Skeletal muscle satellite cell (primary cell): ENCODE results near the gene SNRPA1.

Experiments
- H3K27me3 ChIP-seq: 2 replicates; pipeline ENCODE4 v1.7.0; 2013; ENCODE audit warnings: low read length; ENCODE audit not compliant: control insufficient read depth, insufficient read depth
- H3K36me3 ChIP-seq: 2 replicates; pipeline ENCODE4 v1.7.0; 2013; ENCODE audit warnings: mild to moderate bottlenecking, control low read depth, low read length; ENCODE audit not compliant: insufficient read depth
- H3K4me1 ChIP-seq: 2 replicates; pipeline ENCODE4 v1.7.0; 2013; ENCODE audit warnings: low read length; ENCODE audit not compliant: control insufficient read depth, insufficient read depth
- H3K4me2 ChIP-seq: 2 replicates; pipeline ENCODE4 v1.7.0; 2013; ENCODE audit warnings: mild to moderate bottlenecking, low read length
- H3K4me3 ChIP-seq: 2 replicates; pipeline ENCODE4 v1.7.0; 2013; ENCODE audit warnings: low read length
- H3K9ac ChIP-seq: 2 replicates; pipeline ENCODE4 v1.7.0; 2013; ENCODE audit warnings: mild to moderate bottlenecking, low read depth, low read length, moderate library complexity
- H3K9me3 ChIP-seq: replicated peaks from 2 replicates; pipeline ENCODE4 v1.7.0; 2013; ENCODE audit warnings: mild to moderate bottlenecking, control low read depth, low read length

The SNRPA1 gene

GRCh38 chr15:101317336-101317872, 22.4 kb upstream of the SNRPA1 start:
- no peaks in the 10 kb centered on the region for H3K4me1 ChIP-seq
- H3K4me2 ChIP-seq = no peak overlapping the region
- peaks cover 45% of the 10 kb centered on the region for H3K27me3 ChIP-seq
- no peak overlapping the region for H3K9ac ChIP-seq
- H3K36me3 ChIP-seq = no peaks in the 10 kb centered on the region
- H3K4me3 ChIP-seq = no peak overlapping the region
- H3K9me3 ChIP-seq = no peaks in the 10 kb centered on the region

DNA sequence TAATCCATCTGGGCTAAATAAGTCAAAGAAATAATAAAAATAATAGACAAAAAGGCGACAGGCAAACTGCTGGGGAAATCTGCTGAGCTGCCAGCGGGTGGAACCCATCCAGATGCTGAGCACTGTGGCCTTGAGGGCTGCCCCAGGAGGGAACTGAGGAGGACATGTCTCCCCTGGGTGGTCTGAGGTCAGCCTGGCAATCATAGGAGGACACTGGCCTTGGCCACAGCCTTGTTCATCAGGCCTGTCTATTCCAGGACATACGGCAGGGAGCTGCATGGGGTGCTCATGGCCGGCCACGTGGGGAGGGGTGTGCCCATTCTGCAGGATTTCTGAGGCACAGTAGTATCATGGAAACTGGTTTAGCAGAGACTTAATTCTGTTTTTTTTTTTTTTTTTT, 21.5 kb upstream of the SNRPA1 start:
- Histone ChIP-seq H3K9me3 (no peaks in the 10 kb centered on the region), H3K4me2 (no peak overlapping the region), H3K4me3 (no peak overlapping the region), H3K27me3 (peaks cover 45% of the 10 kb centered on the region), H3K36me3 (no peaks in the 10 kb centered on the region), H3K4me1 (no peaks in the 10 kb centered on the region), H3K9ac (no peak overlapping the region)

DNA sequence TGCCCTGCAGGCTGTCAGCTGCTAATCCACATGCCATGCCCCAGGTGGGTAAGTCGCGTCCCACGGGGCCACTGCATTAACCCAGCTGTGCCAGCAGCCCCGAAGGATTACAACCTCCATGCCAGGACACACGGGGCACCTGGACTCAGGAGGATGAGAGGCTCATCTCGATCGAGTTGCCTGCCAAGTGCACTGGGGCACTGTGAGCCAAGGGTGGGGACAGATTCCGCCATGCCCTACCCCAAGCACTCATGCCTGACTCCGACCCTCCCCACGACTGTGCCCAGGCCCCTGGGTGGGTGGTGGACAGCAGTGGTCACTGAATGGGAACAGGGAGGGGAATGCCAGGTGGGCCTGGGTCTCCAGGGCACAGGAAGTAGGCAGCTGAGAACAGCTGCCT, 20.7 kb upstream of the SNRPA1 start:
- H3K9me3 ChIP-seq = no peaks in the 10 kb centered on the region
- H3K4me1 ChIP-seq = no peaks in the 10 kb centered on the region
- H3K9ac ChIP-seq = no peak overlapping the region
- no peak overlapping the region for H3K4me2 ChIP-seq
- no peaks in the 10 kb centered on the region for H3K36me3 ChIP-seq
- peaks cover 40% of the 10 kb centered on the region for H3K27me3 ChIP-seq
- H3K4me3 ChIP-seq = no peak overlapping the region

GRCh38 chr15:101314336-101315125, 19.5 kb upstream of the SNRPA1 start:
- H3K36me3 ChIP-seq = no peaks in the 10 kb centered on the region
- H3K4me3 ChIP-seq = no peak overlapping the region
- H3K9me3 ChIP-seq = no peaks in the 10 kb centered on the region
- no peak overlapping the region for H3K9ac ChIP-seq
- H3K4me2 ChIP-seq = no peak overlapping the region
- no peaks in the 10 kb centered on the region for H3K4me1 ChIP-seq
- H3K27me3 ChIP-seq = peaks cover 32% of the 10 kb centered on the region

DNA sequence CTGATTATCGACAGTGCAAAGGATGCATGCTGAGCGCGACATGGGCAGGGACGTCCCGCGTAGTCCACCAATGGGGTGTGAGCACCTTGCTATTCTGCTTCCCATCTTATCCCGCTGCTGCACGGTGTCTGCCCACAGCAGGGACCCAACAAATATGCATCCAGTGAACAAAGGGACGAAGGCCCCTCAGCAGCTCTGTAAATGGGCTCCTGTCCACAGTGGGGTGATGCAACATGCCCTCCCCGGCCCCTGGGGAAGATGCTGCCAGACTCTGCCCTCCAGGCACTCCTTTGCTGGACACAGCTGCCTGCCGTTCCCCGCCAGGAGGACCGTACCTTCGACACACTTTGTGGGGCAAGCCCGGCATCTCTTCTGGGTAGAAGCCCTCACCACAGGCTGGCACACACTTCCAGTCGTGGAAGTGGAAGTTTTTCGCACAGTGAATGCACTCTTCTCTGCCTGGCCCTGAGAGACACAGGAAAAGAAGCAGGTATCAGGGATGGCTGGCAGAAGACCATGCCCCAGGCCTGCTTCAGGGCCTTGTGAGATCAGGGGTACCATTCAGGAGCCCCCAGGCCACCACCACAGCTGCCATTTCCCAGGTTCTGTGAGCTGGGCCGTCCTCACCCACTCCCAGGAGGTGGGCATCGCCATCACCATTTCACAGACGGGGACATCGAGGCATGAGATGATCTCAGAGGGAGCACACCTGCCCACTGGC, 18.2 kb upstream of the SNRPA1 start:
- no peak overlapping the region for H3K9ac ChIP-seq
- no peak overlapping the region for H3K4me2 ChIP-seq
- no peak overlapping the region for H3K4me3 ChIP-seq
- H3K27me3 ChIP-seq = peaks cover 27% of the 10 kb centered on the region
- no peaks in the 10 kb centered on the region for H3K36me3 ChIP-seq
- H3K9me3 ChIP-seq = no peaks in the 10 kb centered on the region
- H3K4me1 ChIP-seq = no peaks in the 10 kb centered on the region

GRCh38 chr15:101310508-101310907, 15.5 kb upstream of the SNRPA1 start:
- Histone ChIP-seq H3K36me3 (no peaks in the 10 kb centered on the region), H3K4me2 (no peak overlapping the region), H3K9me3 (no peaks in the 10 kb centered on the region), H3K9ac (no peak overlapping the region), H3K4me1 (no peaks in the 10 kb centered on the region), H3K27me3 (peaks cover 24% of the 10 kb centered on the region), H3K4me3 (no peak overlapping the region)

- H3K4me3 ChIP-seq = no peak overlapping the region
- H3K4me2 ChIP-seq = no peak overlapping the region
- H3K36me3 ChIP-seq = no peaks in the 10 kb centered on the region
- peaks cover 22% of the 10 kb centered on the region for H3K27me3 ChIP-seq
- no peaks in the 10 kb centered on the region for H3K9me3 ChIP-seq
- H3K4me1 ChIP-seq = no peaks in the 10 kb centered on the region
- no peak overlapping the region for H3K9ac ChIP-seq
These were observed 15.1 kb upstream of the SNRPA1 start for GRCh38 chr15:101310161-101310480.

DNA sequence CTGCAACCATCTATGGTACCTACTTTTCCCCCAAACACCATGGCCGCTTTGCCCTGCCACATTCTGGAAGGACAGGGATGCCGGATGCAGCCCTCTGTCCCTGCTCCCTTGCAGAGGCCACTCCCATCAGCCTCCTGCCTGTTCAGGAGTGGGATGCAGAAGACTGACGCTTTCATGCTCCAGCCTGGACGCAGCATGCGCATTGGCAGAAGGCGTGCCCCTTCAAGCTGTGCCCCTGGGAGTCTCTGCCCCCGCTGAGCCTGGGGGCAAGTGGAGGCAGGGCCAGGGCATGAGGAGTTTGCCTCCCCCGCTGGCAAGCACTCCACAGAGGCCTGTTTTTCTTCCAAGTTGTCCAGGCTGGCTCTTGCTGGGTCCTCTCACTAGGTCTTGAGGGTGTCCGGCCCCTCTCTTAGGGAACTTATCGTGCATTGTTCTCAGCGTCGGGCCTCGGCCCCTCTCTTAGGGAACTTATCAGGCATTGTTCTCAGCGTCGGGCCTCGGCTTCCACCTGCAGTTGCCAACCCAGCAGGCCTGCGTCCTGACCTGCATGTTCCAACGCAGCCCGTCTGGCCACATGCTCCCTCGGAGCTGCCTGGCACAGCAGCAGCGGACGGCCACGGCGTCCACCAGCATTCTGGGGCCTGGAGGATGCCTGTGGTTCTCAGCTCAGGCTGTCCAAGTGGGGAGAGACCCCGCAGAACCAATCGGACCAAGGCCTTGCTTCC, 14.6 kb upstream of the SNRPA1 start:
- no peaks in the 10 kb centered on the region for H3K36me3 ChIP-seq
- H3K4me3 ChIP-seq = no peak overlapping the region
- H3K4me1 ChIP-seq = no peaks in the 10 kb centered on the region
- no peak overlapping the region for H3K4me2 ChIP-seq
- H3K27me3 ChIP-seq = peaks cover 22% of the 10 kb centered on the region
- H3K9ac ChIP-seq = no peak overlapping the region
- no peaks in the 10 kb centered on the region for H3K9me3 ChIP-seq

DNA sequence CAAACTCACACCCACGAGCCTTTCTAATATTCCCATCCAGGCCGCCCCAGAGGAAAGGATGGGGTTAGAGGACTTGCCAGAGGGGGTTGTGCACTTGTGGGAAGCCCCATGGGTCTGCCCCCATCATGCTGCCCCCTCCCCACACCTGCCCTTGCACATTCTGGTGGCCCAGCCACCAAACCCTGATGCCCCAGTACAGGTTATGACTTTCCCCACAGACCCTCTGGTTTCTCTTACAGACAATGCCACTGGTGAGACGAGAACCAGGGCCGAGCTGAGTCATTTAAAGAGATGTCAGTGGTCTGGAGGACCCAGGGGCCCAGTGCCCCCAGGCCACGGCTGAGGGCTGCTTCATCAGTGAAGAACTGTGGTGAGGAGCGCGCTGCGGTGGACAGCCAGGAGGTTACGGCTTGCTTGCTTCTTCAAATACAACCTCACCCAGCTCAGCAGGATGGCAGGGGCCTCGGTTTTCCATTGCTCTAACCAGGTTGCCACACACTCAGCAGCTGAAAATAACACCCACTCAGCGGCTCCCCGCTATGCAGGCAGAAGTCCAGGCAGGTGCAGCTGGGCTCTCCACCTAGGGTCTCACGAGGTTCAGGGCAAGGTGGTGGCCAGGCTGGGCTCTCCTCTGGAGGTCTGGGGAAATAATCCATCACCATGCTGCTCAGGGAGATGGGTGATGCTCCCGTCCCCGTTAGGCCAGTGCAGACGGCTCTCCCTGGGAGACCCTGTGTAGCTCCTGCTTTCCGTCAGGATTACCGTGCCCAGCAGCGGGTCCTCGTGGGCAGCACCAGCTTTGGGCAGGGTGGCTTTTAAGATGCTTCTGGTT, 13.8 kb upstream of the SNRPA1 start:
- Histone ChIP-seq H3K27me3 (peaks cover 20% of the 10 kb centered on the region), H3K9me3 (no peaks in the 10 kb centered on the region), H3K4me3 (no peak overlapping the region)

GRCh38 chr15:101307897-101308603, 13.0 kb upstream of the SNRPA1 start:
- H3K4me2 ChIP-seq = no peak overlapping the region
- no peaks in the 10 kb centered on the region for H3K36me3 ChIP-seq
- H3K27me3 ChIP-seq = peaks cover 20% of the 10 kb centered on the region
- no peak overlapping the region for H3K4me3 ChIP-seq
- no peaks in the 10 kb centered on the region for H3K9me3 ChIP-seq
- no peak overlapping the region for H3K9ac ChIP-seq
- H3K4me1 ChIP-seq = no peaks in the 10 kb centered on the region

More for the DNA sequence above, 13.8 kb upstream of the SNRPA1 start:
- H3K36me3 ChIP-seq = no peaks in the 10 kb centered on the region
- H3K4me2 ChIP-seq = no peak overlapping the region
- no peak overlapping the region for H3K9ac ChIP-seq
- H3K4me1 ChIP-seq = no peaks in the 10 kb centered on the region
